ENCODE measurements around the gene PROC.

The PROC gene

GRCh38 chr2:127418300-127419111 is at the start of gene PROC:
PROC (plus strand) TSS chr2:127418427; CDS start chr2:127419943, 1,516 bp downstream.
- DNase-seq (ENCODE audit: low spot score): no peak

GRCh38 chr2:127370010-127370409 is 48.2 kb upstream of the PROC start:
- no peak for DNase-seq (ENCODE audit: low spot score)

GRCh38 chr2:127371037-127371436 is 47.2 kb upstream of the PROC start:
- no peak for DNase-seq (ENCODE audit: low spot score)

GRCh38 chr2:127373362-127374083 is 44.7 kb upstream of the PROC start:
- DNase-seq (ENCODE audit: low spot score): no peak

GRCh38 chr2:127376257-127376656 is 42.0 kb upstream of the PROC start:
- no peak for DNase-seq (ENCODE audit: low spot score)

GRCh38 chr2:127377262-127377661 is 41.0 kb upstream of the PROC start:
- DNase-seq (ENCODE audit: low spot score): peak; percentile 24

- DNase-seq (ENCODE audit: low spot score): no peak
These were observed 39.5 kb upstream of the PROC start for GRCh38 chr2:127378720-127379119.

GRCh38 chr2:127379712-127380355 is 38.4 kb upstream of the PROC start:
- DNase-seq (ENCODE audit: low spot score): no peak

GRCh38 chr2:127381762-127382161 is 36.5 kb upstream of the PROC start:
- no peak for DNase-seq (ENCODE audit: low spot score)

GRCh38 chr2:127382831-127383230 is 35.4 kb upstream of the PROC start:
- no peak for DNase-seq (ENCODE audit: low spot score)

- DNase-seq (ENCODE audit: low spot score): no peak
These were observed 33.7 kb upstream of the PROC start for GRCh38 chr2:127384529-127384928.

- DNase-seq (ENCODE audit: low spot score): no peak
These were observed 32.0 kb upstream of the PROC start for GRCh38 chr2:127386246-127386645.

GRCh38 chr2:127386764-127387654 is 31.2 kb upstream of the PROC start:
- peak; percentile 89 for DNase-seq (ENCODE audit: low spot score)

GRCh38 chr2:127387655-127388422 is 30.4 kb upstream of the PROC start, which contains the start of gene MAP3K2:
MAP3K2 (minus strand) TSS chr2:127387975; CDS start chr2:127343129, 44,846 bp downstream.
- peak; percentile 100 for DNase-seq (ENCODE audit: low spot score)

- no peak for DNase-seq (ENCODE audit: low spot score)
These were observed 29.6 kb upstream of the PROC start for GRCh38 chr2:127388423-127389164.

GRCh38 chr2:127389778-127390435 is 28.3 kb upstream of the PROC start:
- DNase-seq (ENCODE audit: low spot score): no peak

- no peak for DNase-seq (ENCODE audit: low spot score)
These were observed 25.9 kb upstream of the PROC start for GRCh38 chr2:127392133-127392827.

GRCh38 chr2:127392828-127393578 is 25.2 kb upstream of the PROC start:
- no peak for DNase-seq (ENCODE audit: low spot score)

All from GM03348 (cell line).